Thoracic aorta (tissue), 2 donors: ENCODE results near the gene OXT. TPM values are rescaled to one million over a fixed set of nuclear protein-coding genes. Genes with fewer than 3 reads are reported as not detected.

Experiments used
- ATAC-seq: fragments of 150-250 bp; one replicate; pipeline ENCODE4 v1.8.0; 2017; ENCODE audit warnings: low read depth; ENCODE audit not compliant: insufficient number of reproducible peaks, low FRiP score
- DNase-seq: peaks from one replicate; pipeline ENCODE4 v3.0.0-alpha.2; 2020; ENCODE audit warnings: low spot score
- H3K27ac ChIP-seq, 2 donors: fragments of 200-600 bp; sonication (generic); 1 replicate in 1 of 2; 2 replicates in 1 of 2; pipeline ENCODE4 v1.5.1; 2016; ENCODE audit warnings: mild to moderate bottlenecking in 2 of 2, moderate library complexity in 2 of 2
- H3K27me3 ChIP-seq: fragments of 200-600 bp; sonication (generic); replicated peaks from 2 replicates; pipeline ENCODE4 v1.6.0; 2016; ENCODE audit warnings: mild to moderate bottlenecking; ENCODE audit not compliant: insufficient read depth
- H3K36me3 ChIP-seq: fragments of 200-600 bp; sonication (generic); one replicate; pipeline ENCODE4 v1.5.1; 2016
- H3K4me1 ChIP-seq, 2 donors: fragments of 200-600 bp; sonication (generic); 1 replicate in 1 of 2; 2 replicates in 1 of 2; pipeline versions ENCODE4 v1.5.1 to v1.6.0; 2016; ENCODE audit warnings: low read depth in 2 of 2, mild to moderate bottlenecking in 1 of 2; ENCODE audit not compliant: control insufficient read depth in 1 of 2
- H3K4me3 ChIP-seq: fragments of 200-600 bp; sonication (generic); 2 replicates; pipeline ENCODE4 v1.5.1; 2016; ENCODE audit warnings: mild to moderate bottlenecking
- H3K9me3 ChIP-seq: fragments of 200-600 bp; sonication (generic); 2 replicates; pipeline ENCODE4 v1.5.1; 2016
- total RNA-seq, 2 donors: library from RNA; depleted of rRNA; stranded (reverse); fragments of >200 nt; gene quantifications; one replicate each; pipeline versions ENCODE4 v1.1.0 to v1.2.3, GENCODE V29; 2016
- TF ChIP-seq, protein P1 (sequence below): fragments of 200-600 bp; sonication (generic); IDR thresholded peaks from one replicate; pipeline ENCODE4 v1.5.1; 2019; ENCODE audit warnings: antibody characterized with exemption

Gene OXT
- total RNA-seq, 2 donors from 2014 or later = not detected

DNA sequence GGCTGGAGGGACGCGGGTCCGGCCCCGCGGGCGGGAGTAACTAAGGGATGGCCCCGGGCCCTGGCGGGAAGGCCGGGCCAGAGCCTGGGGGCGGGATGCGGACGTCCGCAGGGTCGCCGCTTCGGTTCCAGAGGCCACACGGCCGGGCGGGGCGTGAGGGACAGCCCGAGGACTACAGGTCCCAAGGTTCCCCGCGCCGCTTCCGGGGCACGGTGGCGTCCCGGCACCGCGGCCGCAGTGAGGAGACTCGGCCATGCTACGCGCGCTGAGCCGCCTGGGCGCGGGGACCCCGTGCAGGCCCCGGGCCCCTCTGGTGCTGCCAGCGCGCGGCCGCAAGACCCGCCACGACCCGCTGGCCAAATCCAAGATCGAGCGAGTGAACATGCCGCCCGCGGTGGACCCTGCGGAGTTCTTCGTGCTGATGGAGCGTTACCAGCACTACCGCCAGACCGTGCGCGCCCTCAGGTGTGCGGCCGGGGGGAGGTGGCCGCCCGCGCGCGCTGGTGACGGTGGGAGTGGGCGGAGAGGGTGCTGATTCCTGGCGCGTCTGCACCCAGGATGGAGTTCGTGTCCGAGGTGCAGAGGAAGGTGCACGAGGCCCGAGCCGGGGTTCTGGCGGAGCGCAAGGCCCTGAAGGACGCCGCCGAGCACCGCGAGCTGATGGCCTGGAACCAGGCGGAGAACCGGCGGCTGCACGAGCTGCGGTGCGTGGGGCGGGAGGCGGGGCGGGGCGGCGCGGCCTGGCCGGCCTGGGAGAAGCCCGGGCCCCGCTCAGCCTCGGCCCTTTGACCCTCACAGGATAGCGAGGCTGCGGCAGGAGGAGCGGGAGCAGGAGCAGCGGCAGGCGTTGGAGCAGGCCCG, 25.4 kb upstream of the OXT start, which contains the start of gene MRPS26:
Gene MRPS26, plus strand, starts transcription at position 237 of the 861 bp plus-strand sequence. Its CDS starts 17 bp downstream, at position 254.
- TF ChIP-seq, protein P1, sequence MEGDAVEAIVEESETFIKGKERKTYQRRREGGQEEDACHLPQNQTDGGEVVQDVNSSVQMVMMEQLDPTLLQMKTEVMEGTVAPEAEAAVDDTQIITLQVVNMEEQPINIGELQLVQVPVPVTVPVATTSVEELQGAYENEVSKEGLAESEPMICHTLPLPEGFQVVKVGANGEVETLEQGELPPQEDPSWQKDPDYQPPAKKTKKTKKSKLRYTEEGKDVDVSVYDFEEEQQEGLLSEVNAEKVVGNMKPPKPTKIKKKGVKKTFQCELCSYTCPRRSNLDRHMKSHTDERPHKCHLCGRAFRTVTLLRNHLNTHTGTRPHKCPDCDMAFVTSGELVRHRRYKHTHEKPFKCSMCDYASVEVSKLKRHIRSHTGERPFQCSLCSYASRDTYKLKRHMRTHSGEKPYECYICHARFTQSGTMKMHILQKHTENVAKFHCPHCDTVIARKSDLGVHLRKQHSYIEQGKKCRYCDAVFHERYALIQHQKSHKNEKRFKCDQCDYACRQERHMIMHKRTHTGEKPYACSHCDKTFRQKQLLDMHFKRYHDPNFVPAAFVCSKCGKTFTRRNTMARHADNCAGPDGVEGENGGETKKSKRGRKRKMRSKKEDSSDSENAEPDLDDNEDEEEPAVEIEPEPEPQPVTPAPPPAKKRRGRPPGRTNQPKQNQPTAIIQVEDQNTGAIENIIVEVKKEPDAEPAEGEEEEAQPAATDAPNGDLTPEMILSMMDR = no peak
- H3K27me3 ChIP-seq = no peaks in the 10 kb centered on the region
- DNase-seq = peak; percentile 60
- ATAC-seq = peak; percentile 71
- H3K9me3 ChIP-seq = no peaks in the 10 kb centered on the region
- H3K27ac ChIP-seq = peak within 1 kb of the TSS; percentile 90
- peak within 1 kb of the TSS; percentile 97 for H3K4me3 ChIP-seq
- peaks cover 22% of the 10 kb centered on the region for H3K36me3 ChIP-seq
- H3K4me1 ChIP-seq = peaks cover 19 to 38% of the 10 kb centered on the region in 2 donors

- H3K27ac ChIP-seq = peak overlapping the region in 1 of 2 donors; percentile 90
- DNase-seq = no peak
Observed at GRCh38 chr20:3046677-3047462, 24.6 kb upstream of the OXT start.

DNA sequence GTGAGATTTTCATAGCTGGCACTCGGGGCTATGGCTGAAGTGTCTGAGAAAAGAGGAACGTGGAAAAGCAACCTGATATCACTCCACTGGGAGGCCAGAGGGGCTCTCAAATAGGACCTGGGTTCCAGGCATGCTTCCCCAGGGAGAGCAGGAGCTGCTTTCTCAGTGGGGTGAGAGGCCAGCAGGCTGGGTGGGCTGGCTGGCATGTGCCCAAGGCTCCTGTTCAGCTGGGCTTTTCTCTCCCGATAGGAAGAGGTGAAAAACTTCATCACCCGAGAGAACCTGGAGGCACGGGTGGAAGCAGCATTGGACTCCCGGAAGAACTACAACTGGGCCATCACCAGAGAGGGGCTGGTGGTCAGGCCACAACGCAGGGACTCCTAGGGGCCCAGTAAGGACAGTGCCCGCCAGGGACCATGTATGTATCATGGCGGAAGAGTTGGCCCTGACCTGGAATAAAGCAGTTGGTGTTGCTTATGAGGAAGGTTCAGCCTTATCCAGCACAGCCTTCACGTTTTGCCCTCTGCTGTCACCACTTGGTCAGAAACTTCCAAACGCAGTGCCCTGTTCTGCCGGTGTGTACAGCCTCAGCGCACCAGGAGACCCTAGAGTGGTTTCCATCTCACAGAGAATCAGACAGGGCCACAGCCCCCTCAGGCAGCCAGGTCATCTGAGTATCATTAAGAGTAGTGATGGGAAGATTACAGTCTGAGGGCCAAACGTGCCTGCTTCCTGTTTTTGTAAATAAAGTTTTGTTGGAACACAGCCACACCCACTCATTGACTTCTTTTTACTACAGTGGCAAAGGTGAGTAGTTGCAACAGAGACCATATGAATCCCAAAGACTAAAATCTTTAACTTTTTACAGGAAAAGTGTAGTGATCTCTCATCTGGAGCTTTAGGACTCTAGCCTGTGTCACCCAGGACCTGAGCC, 23.7 kb upstream of the OXT start:
- no peak overlapping the region for H3K27ac ChIP-seq
- DNase-seq (no peak), ATAC-seq (no peak)
- H3K4me3 ChIP-seq = no peak overlapping the region
- H3K36me3 ChIP-seq = peaks cover 22% of the 10 kb centered on the region
- no peaks in the 10 kb centered on the region for H3K9me3 ChIP-seq
- H3K27me3 ChIP-seq = no peaks in the 10 kb centered on the region
- H3K4me1 ChIP-seq = peaks cover 14 to 24% of the 10 kb centered on the region in 2 donors
- TF ChIP-seq, protein P1 = no peak

More at GRCh38 chr20:3046677-3047462, 24.6 kb upstream of the OXT start:
- Histone ChIP-seq H3K9me3 (no peaks in the 10 kb centered on the region), H3K4me1 (peaks cover 17 to 33% of the 10 kb centered on the region in 2 donors), H3K36me3 (peaks cover 22% of the 10 kb centered on the region), H3K27me3 (no peaks in the 10 kb centered on the region), H3K4me3 (peak overlapping the region; percentile 97)
- TF ChIP-seq, protein P1 = no peak
- no peak for ATAC-seq

GRCh38 chr20:3051385-3052019, 19.9 kb upstream of the OXT start:
- ATAC-seq = no peak
- H3K27me3 ChIP-seq = no peaks in the 10 kb centered on the region

More at GRCh38 chr20:3051385-3052019, 19.9 kb upstream of the OXT start:
- TF ChIP-seq, protein P1 = no peak
- H3K4me3 ChIP-seq = no peak overlapping the region
- no peak for DNase-seq
- H3K36me3 ChIP-seq = peaks cover 22% of the 10 kb centered on the region
- no peak overlapping the region for H3K27ac ChIP-seq
- peaks cover 10 to 12% of the 10 kb centered on the region in 2 donors for H3K4me1 ChIP-seq
- H3K9me3 ChIP-seq = no peaks in the 10 kb centered on the region
